Left ventricle myocardium inferior (tissue), 1 donor: ENCODE data around the gene SOHLH1. TPM values are rescaled to one million over a fixed set of nuclear protein-coding genes. Genes with fewer than 3 reads are reported as not detected.

ENCODE experiments used
- DNase-seq: peaks from one replicate; pipeline ENCODE4 v3.0.0-alpha.2; 2020
- H3K27ac ChIP-seq: fragments of 200-600 bp; replicated peaks from 2 replicates; pipeline ENCODE4 v1.8.0; 2021
- H3K27me3 ChIP-seq: fragments of 200-600 bp; 2 replicates; pipeline ENCODE4 v1.8.0; 2021; ENCODE audit warnings: low read depth
- H3K36me3 ChIP-seq: fragments of 200-600 bp; 2 replicates; pipeline ENCODE4 v1.8.0; 2021
- H3K4me1 ChIP-seq: fragments of 200-600 bp; 2 replicates; pipeline ENCODE4 v1.8.0; 2021
- H3K4me3 ChIP-seq: fragments of 200-600 bp; 2 replicates; pipeline ENCODE4 v1.8.0; 2021; ENCODE audit warnings: mild to moderate bottlenecking, moderate library complexity
- H3K9me3 ChIP-seq: fragments of 200-600 bp; replicated peaks from 2 replicates; pipeline ENCODE4 v1.8.0; 2021
- intact Hi-C: fragments of 100-400 bp; cut with micrococcal nuclease; formaldehyde crosslinking; loops from one replicate; pipeline ENCODE4 v1.11.0; 2022
- total RNA-seq: library from RNA; stranded (reverse); fragmentation: NEBNext Ultra II Directional; extraction: Animal tissue kit (Norgen Biotek cat#: 25700); gene quantifications from one replicate; pipeline ENCODE4 v1.2.1, GENCODE V29; 2021
- TF ChIP-seq, protein P1 (sequence below): fragments of 200-600 bp; IDR thresholded peaks from 2 replicates; pipeline ENCODE4 v1.8.0; 2021; ENCODE audit warnings: antibody characterized with exemption, mild to moderate bottlenecking, borderline replicate concordance
- donor health status: DM: no; HTN: yes; CAD: no; lungs with severe emphysema.

Gene SOHLH1
- total RNA-seq, 1 donor from 2014 or later: not detected

DNA sequence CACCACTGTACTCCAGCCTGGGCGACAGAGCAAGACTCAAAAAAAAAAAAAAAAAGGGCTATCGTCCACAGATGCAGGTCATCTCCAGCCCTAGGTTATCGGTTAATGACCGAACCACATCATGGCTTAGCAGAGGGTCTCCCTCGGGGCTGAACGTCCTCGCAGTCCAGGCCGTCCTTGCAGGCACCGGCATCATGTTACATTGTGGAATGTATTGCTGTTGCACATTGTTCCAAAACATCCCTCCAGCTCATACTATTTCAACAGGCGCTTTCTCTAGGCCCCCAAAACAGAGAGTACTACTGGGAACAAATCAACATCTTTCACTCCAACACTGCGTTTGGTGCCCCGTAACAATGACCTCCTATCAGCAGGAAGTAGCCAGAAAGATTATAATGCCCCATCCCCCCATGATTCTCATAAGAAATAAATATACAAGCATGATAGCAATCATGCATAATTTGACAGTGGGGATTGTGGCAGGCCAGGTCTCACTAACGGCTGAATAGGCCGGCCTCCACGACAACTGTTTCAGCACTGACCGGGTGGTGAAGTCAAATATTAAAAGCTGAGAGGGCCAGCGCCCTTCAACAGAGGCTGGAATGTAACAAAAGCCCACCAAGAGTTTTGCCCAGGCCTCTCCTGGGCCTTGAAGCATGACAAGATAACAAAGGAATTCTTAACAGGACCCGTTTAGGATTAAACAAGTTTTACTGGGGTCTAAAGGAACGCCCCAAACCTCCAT lies 37.3 kb downstream of the SOHLH1 start:
- H3K4me3 ChIP-seq: no peak overlapping the region
- no peaks in the 10 kb centered on the region for H3K9me3 ChIP-seq
- H3K27ac ChIP-seq: no peak overlapping the region
- intact Hi-C loops: no loop called here
- no peak for DNase-seq
- H3K36me3 ChIP-seq: no peaks in the 10 kb centered on the region
- H3K4me1 ChIP-seq: no peaks in the 10 kb centered on the region
- TF ChIP-seq, protein P1, sequence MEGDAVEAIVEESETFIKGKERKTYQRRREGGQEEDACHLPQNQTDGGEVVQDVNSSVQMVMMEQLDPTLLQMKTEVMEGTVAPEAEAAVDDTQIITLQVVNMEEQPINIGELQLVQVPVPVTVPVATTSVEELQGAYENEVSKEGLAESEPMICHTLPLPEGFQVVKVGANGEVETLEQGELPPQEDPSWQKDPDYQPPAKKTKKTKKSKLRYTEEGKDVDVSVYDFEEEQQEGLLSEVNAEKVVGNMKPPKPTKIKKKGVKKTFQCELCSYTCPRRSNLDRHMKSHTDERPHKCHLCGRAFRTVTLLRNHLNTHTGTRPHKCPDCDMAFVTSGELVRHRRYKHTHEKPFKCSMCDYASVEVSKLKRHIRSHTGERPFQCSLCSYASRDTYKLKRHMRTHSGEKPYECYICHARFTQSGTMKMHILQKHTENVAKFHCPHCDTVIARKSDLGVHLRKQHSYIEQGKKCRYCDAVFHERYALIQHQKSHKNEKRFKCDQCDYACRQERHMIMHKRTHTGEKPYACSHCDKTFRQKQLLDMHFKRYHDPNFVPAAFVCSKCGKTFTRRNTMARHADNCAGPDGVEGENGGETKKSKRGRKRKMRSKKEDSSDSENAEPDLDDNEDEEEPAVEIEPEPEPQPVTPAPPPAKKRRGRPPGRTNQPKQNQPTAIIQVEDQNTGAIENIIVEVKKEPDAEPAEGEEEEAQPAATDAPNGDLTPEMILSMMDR: no peak
- peaks cover 72% of the 10 kb centered on the region for H3K27me3 ChIP-seq

DNA sequence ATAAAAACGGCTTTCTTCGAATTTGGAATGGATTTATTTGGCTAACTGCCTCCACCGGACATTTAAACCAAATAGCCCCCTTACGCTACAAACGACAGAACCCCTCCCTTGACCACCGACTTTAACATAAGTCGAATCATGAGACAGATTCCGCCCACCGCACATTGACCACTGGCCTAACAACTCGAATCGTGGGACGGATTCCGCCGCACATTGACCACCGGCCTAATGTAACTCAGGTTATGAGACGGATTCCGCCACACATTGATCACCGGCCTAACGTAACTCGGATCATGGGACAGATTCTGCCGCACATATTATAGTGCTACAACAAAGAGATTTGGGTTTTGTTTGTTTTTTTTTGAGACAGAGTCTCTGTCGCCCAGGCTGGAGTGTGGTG lies 38.9 kb downstream of the SOHLH1 start:
- Histone ChIP-seq H3K27ac (no peak overlapping the region), H3K4me3 (no peak overlapping the region), H3K36me3 (no peaks in the 10 kb centered on the region), H3K9me3 (no peaks in the 10 kb centered on the region), H3K4me1 (no peaks in the 10 kb centered on the region), H3K27me3 (peaks cover 72% of the 10 kb centered on the region)
- intact Hi-C loops: no loop called here
- no peak for DNase-seq
- TF ChIP-seq, protein P1: no peak

DNA sequence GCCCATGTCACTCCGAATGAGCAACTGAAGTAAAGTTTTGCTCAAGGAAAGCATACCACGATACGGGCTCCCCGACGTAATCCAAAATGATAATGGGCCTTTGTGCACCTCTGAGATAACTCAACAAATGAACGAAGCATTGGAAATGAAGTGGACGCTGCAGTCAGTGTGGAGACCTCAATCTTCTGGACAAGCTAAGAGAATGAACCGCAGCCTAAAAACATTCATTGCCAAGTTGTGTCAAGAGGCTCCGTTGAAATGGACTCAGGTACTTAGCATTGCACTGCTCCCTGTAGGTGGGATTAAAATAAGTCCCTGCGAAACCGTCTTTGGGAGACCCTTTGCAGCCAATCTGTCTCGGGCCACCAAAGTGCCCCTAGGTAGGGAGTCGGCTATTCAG lies 40.0 kb downstream of the SOHLH1 start:
- Histone ChIP-seq H3K9me3 (no peaks in the 10 kb centered on the region), H3K27ac (no peak overlapping the region), H3K4me3 (no peak overlapping the region), H3K36me3 (no peaks in the 10 kb centered on the region), H3K27me3 (peaks cover 71% of the 10 kb centered on the region), H3K4me1 (no peaks in the 10 kb centered on the region)
- intact Hi-C loops: no loop called here
- TF ChIP-seq, protein P1: no peak
- no peak for DNase-seq

DNA sequence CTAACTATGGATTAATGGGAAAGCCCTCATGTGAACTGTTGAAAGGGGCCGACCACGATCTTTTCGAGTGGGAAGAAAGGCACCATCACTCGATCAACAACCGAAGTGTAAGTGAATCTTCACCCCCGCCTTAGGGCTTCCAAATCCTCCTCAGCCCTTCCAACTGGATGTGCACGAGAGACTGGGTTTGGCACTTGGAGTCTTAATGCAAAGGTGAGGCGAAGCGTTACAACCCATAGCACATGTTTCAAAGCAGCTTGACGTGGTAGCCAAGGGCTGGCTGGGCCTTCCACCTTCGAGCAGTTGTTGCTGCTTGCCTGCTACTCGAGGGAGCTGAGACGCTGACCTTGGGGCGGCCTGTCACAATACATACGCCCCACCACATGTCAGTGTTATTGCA lies 41.9 kb downstream of the SOHLH1 start:
- H3K4me3 ChIP-seq: no peak overlapping the region
- no peak for DNase-seq
- no peaks in the 10 kb centered on the region for H3K9me3 ChIP-seq
- H3K4me1 ChIP-seq: no peaks in the 10 kb centered on the region
- no peak overlapping the region for H3K27ac ChIP-seq
- TF ChIP-seq, protein P1: no peak
- peaks cover 64% of the 10 kb centered on the region for H3K27me3 ChIP-seq
- intact Hi-C loops: no loop called here
- no peaks in the 10 kb centered on the region for H3K36me3 ChIP-seq

DNA sequence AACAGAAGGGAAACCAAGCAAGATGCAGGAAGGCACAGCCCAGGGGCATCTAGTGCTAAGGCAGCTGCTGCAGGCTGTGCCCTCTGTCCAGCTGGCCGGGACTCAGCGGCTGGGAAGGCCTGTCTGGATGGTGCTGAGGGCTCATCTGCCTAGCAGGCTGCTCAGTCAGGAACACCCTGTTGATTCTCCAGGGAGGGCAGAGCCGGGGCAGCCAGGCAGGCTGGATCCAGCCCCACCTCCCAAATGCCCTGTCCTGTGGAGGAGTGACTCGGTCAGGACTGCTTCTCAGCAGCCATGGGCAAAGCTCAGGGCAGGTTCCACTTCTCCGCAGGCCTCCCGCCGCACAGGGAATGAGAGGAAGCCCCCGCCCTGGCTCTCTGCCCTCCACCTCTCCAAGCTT lies 44.0 kb downstream of the SOHLH1 start:
- Histone ChIP-seq H3K4me1 (no peaks in the 10 kb centered on the region), H3K36me3 (no peaks in the 10 kb centered on the region), H3K27me3 (peaks cover 51% of the 10 kb centered on the region), H3K27ac (no peak overlapping the region), H3K4me3 (no peak overlapping the region), H3K9me3 (no peaks in the 10 kb centered on the region)
- DNase-seq: no peak
- intact Hi-C loops: no loop called here
- TF ChIP-seq, protein P1: no peak
